GM23248 (cell line): Measurements from ENCODE around the gene HPDL. TPM values are rescaled to one million over a fixed set of nuclear protein-coding genes. Genes with fewer than 3 reads are reported as not detected.

Experiments
- DNase-seq: peaks from one replicate; pipeline ENCODE4 v3.0.0-alpha.2; 2015
- H2AFZ ChIP-seq: fragments of 200-600 bp; sonication (generic); 2 replicates; pipeline ENCODE4 v1.6.1; 2016; ENCODE audit warnings: antibody characterized with exemption
- H3F3A ChIP-seq: fragments of 200-600 bp; sonication (generic); 2 replicates; pipeline ENCODE4 v1.6.1; 2016; ENCODE audit warnings: mild to moderate bottlenecking, antibody characterized with exemption, mixed run types; ENCODE audit not compliant: insufficient read depth
- H3K27ac ChIP-seq: fragments of 200-600 bp; sonication (generic); 2 replicates; pipeline ENCODE4 v1.5.1; 2016; ENCODE audit warnings: mild to moderate bottlenecking
- H3K27me3 ChIP-seq: fragments of 200-600 bp; sonication (generic); replicated peaks from 2 replicates; pipeline ENCODE4 v1.6.1; 2016; ENCODE audit warnings: mild to moderate bottlenecking; ENCODE audit not compliant: insufficient read depth
- H3K36me3 ChIP-seq: fragments of 200-600 bp; sonication (generic); 2 replicates; pipeline ENCODE4 v1.6.1; 2016; ENCODE audit warnings: low read depth, mild to moderate bottlenecking
- H3K4me1 ChIP-seq: fragments of 200-600 bp; sonication (generic); 2 replicates; pipeline ENCODE4 v1.6.1; 2016; ENCODE audit warnings: mild to moderate bottlenecking; ENCODE audit not compliant: insufficient read depth
- H3K4me2 ChIP-seq: fragments of 200-600 bp; sonication (generic); one replicate; pipeline ENCODE4 v1.6.1; 2016; ENCODE audit warnings: mild to moderate bottlenecking; ENCODE audit not compliant: unreplicated experiment
- H3K4me3 ChIP-seq: fragments of 200-600 bp; sonication (generic); 2 replicates; pipeline ENCODE4 v1.5.1; 2016; ENCODE audit warnings: mild to moderate bottlenecking
- H3K79me2 ChIP-seq: fragments of 200-600 bp; sonication (generic); 2 replicates; pipeline ENCODE4 v1.6.1; 2016; ENCODE audit warnings: mild to moderate bottlenecking; ENCODE audit not compliant: insufficient read depth
- H3K9ac ChIP-seq: fragments of 200-600 bp; sonication (generic); 2 replicates; pipeline ENCODE4 v1.6.1; 2016; ENCODE audit warnings: mild to moderate bottlenecking
- H3K9me2 ChIP-seq: fragments of 200-600 bp; sonication (generic); 2 replicates; pipeline ENCODE4 v1.6.1; 2016; ENCODE audit warnings: mixed run types, mild to moderate bottlenecking, moderate library complexity; ENCODE audit not compliant: insufficient read depth
- H3K9me3 ChIP-seq: fragments of 200-600 bp; sonication (generic); one replicate; pipeline ENCODE4 v1.6.1; 2017; ENCODE audit warnings: low read depth
- H4K20me1 ChIP-seq: fragments of 200-600 bp; sonication (generic); 2 replicates; pipeline ENCODE4 v1.6.0; 2016; ENCODE audit not compliant: insufficient read depth
- EZH2 ChIP-seq: fragments of 200-600 bp; sonication (generic); IDR thresholded peaks from 2 replicates; pipeline ENCODE4 v1.6.1; 2018; ENCODE audit warnings: antibody characterized with exemption, mild to moderate bottlenecking; ENCODE audit not compliant: insufficient read depth, poor library complexity, severe bottlenecking
- EZH2phosphoT487 ChIP-seq: fragments of 200-600 bp; sonication (generic); IDR thresholded peaks from 2 replicates; pipeline ENCODE4 v1.6.1; 2018; ENCODE audit warnings: antibody characterized with exemption, moderate library complexity, mild to moderate bottlenecking, low read depth; ENCODE audit not compliant: insufficient read depth
- WGBS, 2 experiments: methylation state at CpG; one replicate each; pipeline ENCODE4 v1.1.6; 2015 to 2017; ENCODE audit warnings: low lambda C conversion rate in 2 of 2, low coverage in 1 of 2; ENCODE audit errors: missing lambda C conversion rate in 2 of 2; 5-methylcytosine and 5-hydroxymethylcytosine counted together
- in situ Hi-C: fragments of 300-500 bp; cut with MboI; formaldehyde crosslinking; loops from 2 replicates; pipeline ENCODE4 v1.15.0; 2020
- polyA plus RNA-seq: library from polyadenylated mRNA; unstranded; fragments of >200 nt; fragmentation: Nextera tagmentation; extraction: Ambion mirVana; gene quantifications from 2 replicates; pipeline ENCODE4 v1.2.1, GENCODE V29; 2016
- total RNA-seq: library from RNA; depleted of rRNA; stranded (reverse); fragments of >200 nt; shearing (Covaris generic); gene quantifications from 2 replicates; pipeline ENCODE4 v1.2.3, GENCODE V29; 2014

The HPDL gene
- total and polyA plus RNA-seq, 2 experiments from 2014 or later: 1.2 to 3.7 TPM

- WGBS, 2 experiments: 60 to 75% methylated on average over 2 of the region's 2 CpGs
- no peak overlapping the region for H3K27ac ChIP-seq
- in situ Hi-C loops: loop anchor here (5.0 kb wide), 1 partner anchor 146 kb away; the partner anchor contains the start of gene TESK2
- H3K4me3 ChIP-seq: no peak overlapping the region
- DNase-seq: no peak
- H3K79me2 ChIP-seq: peaks cover 13% of the 10 kb centered on the region
- H3K4me2 ChIP-seq: no peak overlapping the region
- no peaks in the 10 kb centered on the region for H3K9me2 ChIP-seq
- no peak for TF ChIP-seq EZH2
- TF ChIP-seq EZH2phosphoT487: no peak
- no peaks in the 10 kb centered on the region for H3K9me3 ChIP-seq
- no peaks in the 10 kb centered on the region for H4K20me1 ChIP-seq
- no peak overlapping the region for H3K9ac ChIP-seq
- peaks cover 20% of the 10 kb centered on the region; the same call in 1 of the 2 replicates for H3K36me3 ChIP-seq
- peaks cover 19% of the 10 kb centered on the region for H3K4me1 ChIP-seq
- H3F3A ChIP-seq: peaks cover 14% of the 10 kb centered on the region
- no peak overlapping the region for H2AFZ ChIP-seq
- H3K27me3 ChIP-seq: no peaks in the 10 kb centered on the region
Measured at GRCh38 chr1:45346473-45346872, 19.8 kb downstream of the HPDL start.

- Histone ChIP-seq H3K27me3 (no peaks in the 10 kb centered on the region), H3K9me2 (no peaks in the 10 kb centered on the region), H3K9me3 (no peaks in the 10 kb centered on the region), H3K9ac (no peak overlapping the region), H4K20me1 (no peaks in the 10 kb centered on the region), H3K4me2 (peak overlapping the region; percentile 13), H3K27ac (no peak overlapping the region), H3F3A (peaks cover 14% of the 10 kb centered on the region), H2AFZ (no peak overlapping the region), H3K4me1 (peaks cover 18% of the 10 kb centered on the region), H3K79me2 (no peaks in the 10 kb centered on the region), H3K36me3 (0 out of 2 replicates have a peak, but pooled peaks cover 12% of the 10 kb centered on the region), H3K4me3 (no peak overlapping the region)
- in situ Hi-C loops: loop anchor here (5.0 kb wide), 1 partner anchor 144 kb away; the partner anchor contains the start of gene TESK2
- DNase-seq: peak; percentile 55
- 94 to 96% methylated on average over 2 of the region's 2 CpGs for WGBS, 2 experiments
- no peak for TF ChIP-seq EZH2phosphoT487
- TF ChIP-seq EZH2: no peak
Measured at GRCh38 chr1:45348020-45348419, 21.3 kb downstream of the HPDL start.

GRCh38 chr1:45348609-45348965 lies 21.9 kb downstream of the HPDL start:
- Histone ChIP-seq H3K27ac (no peak overlapping the region), H3K27me3 (no peaks in the 10 kb centered on the region), H3K9me3 (no peaks in the 10 kb centered on the region), H2AFZ (no peak overlapping the region), H3K9me2 (no peaks in the 10 kb centered on the region), H4K20me1 (no peaks in the 10 kb centered on the region), H3K9ac (no peak overlapping the region), H3K36me3 (0 out of 2 replicates have a peak, but pooled peaks cover 6% of the 10 kb centered on the region), H3K4me1 (peaks cover 18% of the 10 kb centered on the region), H3F3A (peaks cover 14% of the 10 kb centered on the region), H3K4me2 (peak overlapping the region; percentile 13), H3K79me2 (no peaks in the 10 kb centered on the region), H3K4me3 (no peak overlapping the region)
- TF ChIP-seq EZH2phosphoT487: no peak
- TF ChIP-seq EZH2: no peak
- DNase-seq: no peak
- in situ Hi-C loops: loop anchor here (5.0 kb wide), 1 partner anchor 144 kb away; the partner anchor contains the start of gene TESK2
- 50 to 67% methylated on average over 1 of the region's 1 CpG for WGBS, 2 experiments

- 77 to 83% methylated on average over 3 of the region's 3 CpGs for WGBS, 2 experiments
- no peak overlapping the region for H3K4me3 ChIP-seq
- no peaks in the 10 kb centered on the region for H3K79me2 ChIP-seq
- in situ Hi-C loops: loop anchor here (5.0 kb wide), 1 partner anchor 143 kb away; the partner anchor contains the start of gene TESK2
- peaks cover 14% of the 10 kb centered on the region for H3F3A ChIP-seq
- H3K4me2 ChIP-seq: no peak overlapping the region
- no peak overlapping the region for H3K9ac ChIP-seq
- peaks cover 18% of the 10 kb centered on the region for H3K4me1 ChIP-seq
- H2AFZ ChIP-seq: no peak overlapping the region
- H4K20me1 ChIP-seq: no peaks in the 10 kb centered on the region
- TF ChIP-seq EZH2: no peak
- TF ChIP-seq EZH2phosphoT487: no peak
- no peaks in the 10 kb centered on the region for H3K27me3 ChIP-seq
- 0 out of 2 replicates have a peak, but pooled peaks cover under 1% of the 10 kb centered on the region for H3K36me3 ChIP-seq
- H3K9me2 ChIP-seq: no peaks in the 10 kb centered on the region
- no peak overlapping the region for H3K27ac ChIP-seq
- DNase-seq: peak; percentile 20
- H3K9me3 ChIP-seq: no peaks in the 10 kb centered on the region
Measured at GRCh38 chr1:45348966-45349677, 22.4 kb downstream of the HPDL start.
